Raji (cell line): Measurements from ENCODE around the gene ARHGAP10.

Source experiments
- POLR2A ChIP-seq: IDR thresholded peaks from 2 replicates; pipeline ENCODE4 v1.6.1; 2011; ENCODE audit warnings: low read depth, low read length, control low read depth; ENCODE audit not compliant: insufficient read depth

ARHGAP10 gene

GRCh38 chr4:147943159-147943638 is 211.3 kb downstream of the ARHGAP10 start:
- TF ChIP-seq POLR2A: no peak

GRCh38 chr4:147944249-147944648 is 212.4 kb downstream of the ARHGAP10 start:
- no peak for TF ChIP-seq POLR2A

GRCh38 chr4:147944670-147945260 is 212.9 kb downstream of the ARHGAP10 start:
- TF ChIP-seq POLR2A: no peak

- no peak for TF ChIP-seq POLR2A
These were observed 216.4 kb downstream of the ARHGAP10 start for GRCh38 chr4:147948336-147948735.

GRCh38 chr4:147950261-147950660 is 218.4 kb downstream of the ARHGAP10 start:
- TF ChIP-seq POLR2A: no peak

GRCh38 chr4:147950841-147951240 is 219.0 kb downstream of the ARHGAP10 start:
- no peak for TF ChIP-seq POLR2A

- TF ChIP-seq POLR2A: no peak
These were observed 223.0 kb downstream of the ARHGAP10 start for GRCh38 chr4:147954850-147955249.

GRCh38 chr4:147955827-147956558 is 224.1 kb downstream of the ARHGAP10 start:
- no peak for TF ChIP-seq POLR2A

GRCh38 chr4:147957446-147957845 is 225.6 kb downstream of the ARHGAP10 start:
- no peak for TF ChIP-seq POLR2A

- no peak for TF ChIP-seq POLR2A
These were observed 226.2 kb downstream of the ARHGAP10 start for GRCh38 chr4:147958057-147958456.

- no peak for TF ChIP-seq POLR2A
These were observed 226.7 kb downstream of the ARHGAP10 start for GRCh38 chr4:147958489-147959065.

GRCh38 chr4:147960971-147961370 is 229.1 kb downstream of the ARHGAP10 start:
- TF ChIP-seq POLR2A: no peak

- no peak for TF ChIP-seq POLR2A
These were observed 232.0 kb downstream of the ARHGAP10 start for GRCh38 chr4:147963839-147964238.

GRCh38 chr4:147964266-147964880 is 232.5 kb downstream of the ARHGAP10 start:
- no peak for TF ChIP-seq POLR2A

GRCh38 chr4:147965056-147965455 is 233.2 kb downstream of the ARHGAP10 start:
- TF ChIP-seq POLR2A: no peak

- TF ChIP-seq POLR2A: no peak
These were observed 234.0 kb downstream of the ARHGAP10 start for GRCh38 chr4:147965873-147966272.

- no peak for TF ChIP-seq POLR2A
These were observed 236.8 kb downstream of the ARHGAP10 start for GRCh38 chr4:147968641-147969040.
